Tibial artery (tissue), 4 donors: ENCODE results near the gene NALCN.

ENCODE experiments used
- DNase-seq, 2 donors: peaks; one replicate each; pipeline ENCODE4 v3.0.0-alpha.2; 2019
- H3K27ac ChIP-seq, 2 donors: fragments of 200-600 bp; sonication (generic) in 1 of 2; 1 replicate in 1 of 2; 2 replicates in 1 of 2; pipeline ENCODE4 v1.5.1; 2018 to 2019; ENCODE audit warnings: mild to moderate bottlenecking in 1 of 2
- H3K27me3 ChIP-seq, 2 donors: fragments of 200-600 bp; sonication (generic) in 1 of 2; one replicate each; pipeline versions ENCODE4 v1.5.1 to v1.6.0; 2016 to 2019
- H3K36me3 ChIP-seq, 3 donors: fragments of 200-600 bp; sonication (generic) in 2 of 3; one replicate each; pipeline ENCODE4 v1.5.1; 2016 to 2019; ENCODE audit warnings: mild to moderate bottlenecking in 2 of 3
- H3K4me1 ChIP-seq, 4 donors: fragments of 200-600 bp; sonication (generic) in 2 of 4; 1 replicate in 3 of 4; 2 replicates in 1 of 4; pipeline ENCODE4 v1.5.1; 2016 to 2019
- H3K4me3 ChIP-seq, 2 donors: fragments of 200-600 bp; sonication (generic) in 1 of 2; 1 replicate in 1 of 2; 2 replicates in 1 of 2; pipeline ENCODE4 v1.5.1; 2018 to 2019; ENCODE audit warnings: mild to moderate bottlenecking in 2 of 2
- H3K9me3 ChIP-seq, 3 donors: fragments of 200-600 bp; sonication (generic) in 1 of 3; one replicate each; pipeline ENCODE4 v1.5.1; 2016 to 2019
- intact Hi-C: fragments of 100-400 bp; cut with DNase I; formaldehyde crosslinking; loops from one replicate; pipeline ENCODE4 v1.15.0; 2023; ENCODE audit warnings: low total_unique reads
- TF ChIP-seq, protein P1 (sequence below), 2 experiments: fragments of 200-600 bp in 1 of 2; fragments of 450-650 bp in 1 of 2; IDR thresholded peaks; one replicate each; pipeline ENCODE4 v1.5.1; 2017 to 2019; ENCODE audit warnings: antibody characterized with exemption in 2 of 2, mild to moderate bottlenecking in 1 of 2, moderate library complexity in 1 of 2

The NALCN gene

DNA sequence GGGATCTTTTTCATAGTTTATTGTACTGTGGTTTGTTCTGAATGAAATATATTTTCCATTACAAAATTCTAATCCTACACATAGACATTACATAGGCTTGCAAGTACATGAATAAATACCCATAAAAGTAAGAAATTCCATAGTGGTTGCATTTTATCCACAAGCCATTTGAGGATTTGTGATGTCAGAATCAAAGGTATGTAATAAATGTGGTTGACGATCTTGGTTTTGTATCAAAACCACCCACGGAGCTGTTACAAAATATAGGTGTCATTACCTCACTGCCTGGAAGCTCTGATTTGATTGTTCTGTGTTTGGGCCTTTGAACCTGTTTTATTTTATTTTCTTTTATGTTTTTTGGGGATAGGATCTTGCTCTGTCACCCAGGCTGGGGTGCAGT lies 125.1 kb downstream of the NALCN start:
- no peak for DNase-seq
- H3K27me3 ChIP-seq, result no peaks in the 10 kb centered on the region
- H3K9me3 ChIP-seq, result no peaks in the 10 kb centered on the region
- no peaks in the 10 kb centered on the region for H3K36me3 ChIP-seq
- TF ChIP-seq, protein P1, sequence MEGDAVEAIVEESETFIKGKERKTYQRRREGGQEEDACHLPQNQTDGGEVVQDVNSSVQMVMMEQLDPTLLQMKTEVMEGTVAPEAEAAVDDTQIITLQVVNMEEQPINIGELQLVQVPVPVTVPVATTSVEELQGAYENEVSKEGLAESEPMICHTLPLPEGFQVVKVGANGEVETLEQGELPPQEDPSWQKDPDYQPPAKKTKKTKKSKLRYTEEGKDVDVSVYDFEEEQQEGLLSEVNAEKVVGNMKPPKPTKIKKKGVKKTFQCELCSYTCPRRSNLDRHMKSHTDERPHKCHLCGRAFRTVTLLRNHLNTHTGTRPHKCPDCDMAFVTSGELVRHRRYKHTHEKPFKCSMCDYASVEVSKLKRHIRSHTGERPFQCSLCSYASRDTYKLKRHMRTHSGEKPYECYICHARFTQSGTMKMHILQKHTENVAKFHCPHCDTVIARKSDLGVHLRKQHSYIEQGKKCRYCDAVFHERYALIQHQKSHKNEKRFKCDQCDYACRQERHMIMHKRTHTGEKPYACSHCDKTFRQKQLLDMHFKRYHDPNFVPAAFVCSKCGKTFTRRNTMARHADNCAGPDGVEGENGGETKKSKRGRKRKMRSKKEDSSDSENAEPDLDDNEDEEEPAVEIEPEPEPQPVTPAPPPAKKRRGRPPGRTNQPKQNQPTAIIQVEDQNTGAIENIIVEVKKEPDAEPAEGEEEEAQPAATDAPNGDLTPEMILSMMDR (IDR thresholded peaks at IDR 0.05), result no peak
- H3K4me3 ChIP-seq, result no peak overlapping the region
- H3K4me1 ChIP-seq, result no peaks in the 10 kb centered on the region
- no peak overlapping the region for H3K27ac ChIP-seq
- intact Hi-C loops, result no loop called here

GRCh38 chr13:101289764-101290163 lies 126.5 kb downstream of the NALCN start:
- Histone ChIP-seq H3K27ac (no peak overlapping the region), H3K4me3 (no peak overlapping the region), H3K36me3 (no peaks in the 10 kb centered on the region), H3K27me3 (no peaks in the 10 kb centered on the region), H3K9me3 (no peaks in the 10 kb centered on the region), H3K4me1 (no peaks in the 10 kb centered on the region)
- TF ChIP-seq, protein P1 (IDR thresholded peaks at IDR 0.05), result no peak
- DNase-seq, result no peak
- intact Hi-C loops, result no loop called here

GRCh38 chr13:101283782-101284181 lies 132.5 kb downstream of the NALCN start:
- no peaks in the 10 kb centered on the region for H3K9me3 ChIP-seq
- no peaks in the 10 kb centered on the region for H3K36me3 ChIP-seq
- H3K27ac ChIP-seq, result no peak overlapping the region
- DNase-seq, result no peak
- intact Hi-C loops, result no loop called here
- no peaks in the 10 kb centered on the region for H3K4me1 ChIP-seq
- no peaks in the 10 kb centered on the region for H3K27me3 ChIP-seq
- no peak overlapping the region for H3K4me3 ChIP-seq
- TF ChIP-seq, protein P1 (IDR thresholded peaks at IDR 0.05), result no peak

- no peaks in the 10 kb centered on the region for H3K9me3 ChIP-seq
- TF ChIP-seq, protein P1 (IDR thresholded peaks at IDR 0.05), result no peak
- no peak overlapping the region for H3K27ac ChIP-seq
- intact Hi-C loops, result no loop called here
- no peaks in the 10 kb centered on the region for H3K36me3 ChIP-seq
- no peaks in the 10 kb centered on the region for H3K27me3 ChIP-seq
- no peaks in the 10 kb centered on the region for H3K4me1 ChIP-seq
- H3K4me3 ChIP-seq, result no peak overlapping the region
- no peak for DNase-seq
These were observed 143.4 kb downstream of the NALCN start for GRCh38 chr13:101272886-101273285.

DNA sequence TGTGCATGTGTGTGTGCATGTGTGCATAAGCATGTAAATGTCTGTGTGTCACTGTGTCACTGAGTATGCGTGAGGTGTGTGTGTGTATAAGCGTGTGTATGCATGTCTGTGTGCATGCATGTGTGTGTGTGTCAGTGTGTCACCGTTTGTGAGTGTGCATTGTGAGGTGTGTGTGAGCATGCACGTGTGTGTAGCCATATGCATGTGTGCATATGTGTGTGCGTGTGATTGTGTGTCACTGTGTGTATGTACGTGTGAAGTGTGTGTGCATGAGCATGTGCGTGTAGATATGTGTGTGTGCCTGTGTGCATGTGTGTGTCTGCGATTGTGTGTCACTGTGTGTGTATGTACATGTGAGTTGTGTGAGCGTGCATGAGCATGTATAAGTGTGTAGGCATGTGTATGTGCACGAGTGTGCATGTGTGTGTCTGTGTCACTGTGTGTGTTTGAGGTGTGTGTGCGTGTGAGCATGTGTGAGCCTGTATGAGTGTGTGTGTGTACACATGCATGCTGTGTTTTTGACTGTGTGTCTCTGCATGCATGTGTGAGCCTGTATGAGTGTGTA lies 144.5 kb downstream of the NALCN start:
- Histone ChIP-seq H3K4me1 (no peaks in the 10 kb centered on the region), H3K4me3 (no peak overlapping the region), H3K9me3 (no peaks in the 10 kb centered on the region), H3K27ac (no peak overlapping the region), H3K27me3 (no peaks in the 10 kb centered on the region), H3K36me3 (no peaks in the 10 kb centered on the region)
- no peak for DNase-seq
- intact Hi-C loops, result no loop called here
- TF ChIP-seq, protein P1 (IDR thresholded peaks at IDR 0.05), result no peak

DNA sequence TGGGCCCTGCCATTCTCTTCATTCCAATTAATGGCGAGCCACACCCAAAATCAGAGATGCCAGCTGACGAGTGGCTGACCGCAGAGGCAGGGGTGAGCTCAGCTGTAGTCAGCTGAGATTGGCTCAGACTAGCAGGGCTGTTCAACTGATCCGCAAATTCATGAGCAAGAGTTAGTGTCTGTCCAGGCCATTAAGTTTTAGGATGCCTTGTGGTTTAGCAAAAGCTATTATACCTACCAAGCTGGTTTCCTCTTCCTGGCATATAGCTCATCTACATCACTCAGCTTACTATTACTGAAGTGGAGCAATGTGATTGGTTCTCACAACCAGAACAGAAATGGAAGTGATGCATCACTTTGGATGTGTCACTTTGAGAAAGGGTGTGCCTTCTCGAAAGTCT lies 148.7 kb downstream of the NALCN start:
- DNase-seq, result no peak
- intact Hi-C loops, result no loop called here
- no peaks in the 10 kb centered on the region for H3K4me1 ChIP-seq
- H3K27me3 ChIP-seq, result no peaks in the 10 kb centered on the region
- TF ChIP-seq, protein P1 (IDR thresholded peaks at IDR 0.05), result no peak
- H3K36me3 ChIP-seq, result no peaks in the 10 kb centered on the region
- H3K9me3 ChIP-seq, result no peaks in the 10 kb centered on the region
- H3K4me3 ChIP-seq, result no peak overlapping the region
- H3K27ac ChIP-seq, result no peak overlapping the region
